Measurements from ENCODE around the gene KRTAP19-2. TPM values are rescaled to one million over a fixed set of nuclear protein-coding genes. Genes with fewer than 3 reads are reported as not detected.

The KRTAP19-2 gene
- total and polyA plus RNA-seq, 2 of the 13 experiments (the other 11 are each of a cell fraction or from before 2014, with no cell fraction given), result not detected

- TF ChIP-seq TERF1 (CRISPR knock-in tag; IDR thresholded peaks at IDR 0.05) (no peak), HIC2 (CRISPR knock-in tag; IDR thresholded peaks at IDR 0.05; ENCODE audit: low read depth) (no peak)
These were observed 8.0 kb downstream of the KRTAP19-2 start (continued) for GRCh38 chr21:30479259-30479658.

GRCh38 chr21:30478004-30478403, 9.2 kb downstream of the KRTAP19-2 start:
- ChIA-PET POLR2A (no interaction called here), CTCF (ENCODE audit: low intra/inter-chr PET ratio, low total read pairs) (no interaction called here)
- H2AFZ ChIP-seq (ENCODE audit: low read length), result no peak overlapping the region

More at GRCh38 chr21:30478004-30478403, 9.2 kb downstream of the KRTAP19-2 start:
- WGBS (ENCODE audit: low lambda C conversion rate), result 2% methylated on average over 3 of the region's 3 CpGs
- Histone ChIP-seq H3K4me1 (ENCODE audit: insufficient read depth, low read length) (no peaks in the 10 kb centered on the region), H3K9ac (ENCODE audit: insufficient read depth, low read depth, low read length) (no peak overlapping the region), H3K36me3 (replicated peaks in 1 of 2; ENCODE audit: control insufficient read depth in 1 of 2, insufficient read depth in 2 of 2, low read length in 2 of 2) (no peaks in the 10 kb centered on the region), H3K27me3 (ENCODE audit: control insufficient read depth in 1 of 2, insufficient read depth in 2 of 2, low read length in 2 of 2) (no peaks in the 10 kb centered on the region), H3K27ac (ENCODE audit: extremely low read length, insufficient read depth, low read length) (no peak overlapping the region), H3K4me2 (ENCODE audit: low read depth, low read length) (no peak overlapping the region), H3K9me3 (ENCODE audit: low read length) (peaks cover 85% of the 10 kb centered on the region), H4K20me1 (ENCODE audit: insufficient read depth, low read length) (no peaks in the 10 kb centered on the region), H3K4me3 (replicated peaks in 1 of 3; ENCODE audit: insufficient read depth in 1 of 3, low read depth in 2 of 3, low read length in 3 of 3) (no peak overlapping the region), H3K79me2 (ENCODE audit: insufficient read depth, low read length) (no peaks in the 10 kb centered on the region)
- no peak for ATAC-seq
- in situ Hi-C loops (cut with HindIII; ENCODE audit: extremely low pct_ligation_motif_present, low pct_unique_long_range_greater_than_20kb) (no loop called here), intact Hi-C loops (cut with micrococcal nuclease; ENCODE audit: unreplicated experiment) (no loop called here)
- TF ChIP-seq HNRNPUL1 (IDR thresholded peaks at IDR 0.05; ENCODE audit: low read depth, low read length), result no peak
- no peak for TF ChIP-seq RBM22 (optimal IDR thresholded peaks at IDR 0.05; ENCODE audit: low read length)
- TF ChIP-seq SYNCRIP (IDR thresholded peaks at IDR 0.05; ENCODE audit: insufficient read depth, low read depth, low read length), result no peak
- TF ChIP-seq ZNF790 (CRISPR knock-in tag; IDR thresholded peaks at IDR 0.05; ENCODE audit: borderline replicate concordance), result no peak
- TF ChIP-seq ZNF20 (CRISPR knock-in tag; IDR thresholded peaks at IDR 0.05), result no peak
- TF ChIP-seq GMEB2 (CRISPR knock-in tag; IDR thresholded peaks at IDR 0.05; ENCODE audit: low read depth), result no peak
- TF ChIP-seq GZF1 (CRISPR knock-in tag; IDR thresholded peaks at IDR 0.05), result no peak
- TF ChIP-seq ZNF720 (CRISPR knock-in tag; IDR thresholded peaks at IDR 0.05), result no peak
- BruUV-seq (replicated peaks), result no TSS peak
- DNase-seq (ENCODE audit: low spot score), result no peak
- no peak for FAIRE-seq

Data from HepG2 (cell line).